GM12801 (cell line): Measurements from ENCODE around the gene TREM2.

Source experiments
- CTCF ChIP-seq: IDR thresholded peaks from one replicate; pipeline ENCODE4 v1.5.1; 2011; ENCODE audit warnings: control low read depth; ENCODE audit not compliant: insufficient read length; ENCODE audit errors: extremely low read depth

The TREM2 gene

GRCh38 chr6:41159415-41160082, 3.4 kb downstream of the TREM2 start:
- TF ChIP-seq CTCF, result no peak

- no peak for TF ChIP-seq CTCF
Measured at GRCh38 chr6:41157323-41157722, 5.6 kb downstream of the TREM2 start.

GRCh38 chr6:41156771-41157170, 6.1 kb downstream of the TREM2 start:
- TF ChIP-seq CTCF, result no peak

- no peak for TF ChIP-seq CTCF
Measured at GRCh38 chr6:41156001-41156400, 6.9 kb downstream of the TREM2 start.

- TF ChIP-seq CTCF, result no peak
Measured at GRCh38 chr6:41155132-41155805, 7.6 kb downstream of the TREM2 start.

GRCh38 chr6:41153992-41154625, 8.8 kb downstream of the TREM2 start, which contains the start of gene TREML1:
Gene TREML1 (minus strand): TSS chr6:41154347. CDS start chr6:41154288, 59 bp downstream.
- no peak for TF ChIP-seq CTCF

GRCh38 chr6:41153451-41153850, 9.5 kb downstream of the TREM2 start:
- no peak for TF ChIP-seq CTCF
